PC-3 (cell line): ENCODE data around the gene PPP2R5A. TPM values are rescaled to one million over a fixed set of nuclear protein-coding genes. Genes with fewer than 3 reads are reported as not detected.

Source experiments
- ATAC-seq: fragments of 200-7000 bp; cut with Tn5 transposase; 2 replicates; pipeline ENCODE4 v1.9.1; 2020; ENCODE audit warnings: mild to moderate bottlenecking, moderate library complexity
- BruUV-seq: library from RNA; stranded (reverse); fragments of 400-500 nt; replicated peaks from 2 replicates; lab custom pipeline; 2021; lab: Mats Ljungman, UMichigan
- CTCF ChIA-PET: fragments of 300-600 bp; sonication (Branson Sonifier 250); formaldehyde crosslinking; loops from one replicate; lab custom pipeline; 2022; ENCODE audit warnings: antibody characterized with exemption; lab: Charles Lee
- POLR2A ChIA-PET: fragments of 300-600 bp; sonication (Branson Sonifier 250); formaldehyde crosslinking; loops from one replicate; lab custom pipeline; 2022; ENCODE audit warnings: antibody characterized with exemption; ENCODE audit not compliant: unreplicated experiment; lab: Charles Lee
- DNase-seq: peaks from one replicate; pipeline ENCODE4 v3.0.0-alpha.2; 2015
- H2AFZ ChIP-seq: fragments of 300-600 bp; sonication (generic); 2 replicates; pipeline ENCODE4 v1.6.0; 2016; ENCODE audit warnings: antibody characterized with exemption, low read length
- H3F3A ChIP-seq: fragments of 300-600 bp; sonication (generic); one replicate; pipeline ENCODE4 v1.6.0; 2017; ENCODE audit warnings: antibody characterized with exemption, low read length, control low read depth, mild to moderate bottlenecking; ENCODE audit not compliant: unreplicated experiment
- H3K27ac ChIP-seq: fragments of 300-600 bp; sonication (generic); 2 replicates; pipeline ENCODE4 v1.5.1; 2016; ENCODE audit warnings: mild to moderate bottlenecking, low read length
- H3K27me3 ChIP-seq: fragments of 300-600 bp; sonication (generic); 2 replicates; pipeline ENCODE4 v1.6.1; 2016; ENCODE audit warnings: low read length, mixed read lengths
- H3K36me3 ChIP-seq: fragments of 300-600 bp; sonication (generic); 2 replicates; pipeline ENCODE4 v1.6.1; 2016; ENCODE audit warnings: low read depth, mixed run types, low read length, mixed read lengths
- H3K4me1 ChIP-seq: fragments of 300-600 bp; sonication (generic); 2 replicates; pipeline ENCODE4 v1.5.1; 2016; ENCODE audit warnings: low read length; ENCODE audit not compliant: insufficient read depth
- H3K4me2 ChIP-seq: fragments of 300-600 bp; sonication (generic); 2 replicates; pipeline ENCODE4 v1.6.0; 2016; ENCODE audit warnings: low read length
- H3K4me3 ChIP-seq: fragments of 300-600 bp; sonication (generic); 2 replicates; pipeline ENCODE4 v1.5.1; 2016; ENCODE audit warnings: mild to moderate bottlenecking, low read length, mixed read lengths
- H3K79me2 ChIP-seq: fragments of 300-600 bp; sonication (generic); 2 replicates; pipeline ENCODE4 v1.6.1; 2017; ENCODE audit warnings: low read length, mixed read lengths
- H3K9ac ChIP-seq: fragments of 300-600 bp; sonication (generic); 2 replicates; pipeline ENCODE4 v1.6.0; 2016; ENCODE audit warnings: mild to moderate bottlenecking, low read length
- H3K9me2 ChIP-seq: fragments of 300-600 bp; sonication (generic); replicated peaks from 2 replicates; pipeline ENCODE4 v1.6.1; 2016; ENCODE audit warnings: mixed run types, low read length, mixed read lengths
- H3K9me3 ChIP-seq: fragments of 300-600 bp; sonication (generic); 2 replicates; pipeline ENCODE4 v1.6.1; 2016; ENCODE audit warnings: low read length, mixed read lengths
- H4K20me1 ChIP-seq: fragments of 300-600 bp; sonication (generic); 2 replicates; pipeline ENCODE4 v1.6.1; 2016; ENCODE audit warnings: low read length, mixed read lengths
- EZH2 ChIP-seq: fragments of 300-600 bp; sonication (generic); IDR thresholded peaks from one replicate; pipeline ENCODE4 v1.6.1; 2017; ENCODE audit warnings: antibody characterized with exemption, mild to moderate bottlenecking, low read length; ENCODE audit not compliant: unreplicated experiment
- EZH2phosphoT487 ChIP-seq: fragments of 300-600 bp; sonication (generic); IDR thresholded peaks from 2 replicates; pipeline ENCODE4 v1.6.1; 2018; ENCODE audit warnings: mild to moderate bottlenecking, antibody characterized with exemption, low read length, borderline replicate concordance
- intact Hi-C: fragments of 100-400 bp; cut with micrococcal nuclease; formaldehyde crosslinking; loops from 2 replicates; pipeline ENCODE4 v1.9.0; 2023
- total RNA-seq: library from RNA; depleted of rRNA; stranded (reverse); fragments of >200 nt; gene quantifications from 2 replicates; pipeline ENCODE4 v1.2.3, GENCODE V29; 2014
- TF ChIP-seq, protein P1 (sequence below): fragments of 300-600 bp; sonication (generic); conservative IDR thresholded peaks from 2 replicates; pipeline ENCODE4 v1.5.1; 2017; ENCODE audit warnings: antibody characterized with exemption, low read depth, mild to moderate bottlenecking, low read length

The PPP2R5A gene
- total RNA-seq, 1 experiment from 2014 or later, result 44.0 TPM

- Histone ChIP-seq H3K27ac (peak overlapping the region; percentile 44), H3K4me3 (peak overlapping the region; percentile 79), H2AFZ (peak overlapping the region; percentile 80), H3K9me2 (no peaks in the 10 kb centered on the region), H3K9ac (peak overlapping the region; percentile 54), H3K79me2 (peaks cover 49% of the 10 kb centered on the region), H4K20me1 (0 out of 2 replicates have a peak, but pooled peaks cover 8% of the 10 kb centered on the region), H3K4me1 (peaks cover 38% of the 10 kb centered on the region), H3K9me3 (no peaks in the 10 kb centered on the region), H3F3A (no peaks in the 10 kb centered on the region), H3K4me2 (peak overlapping the region; percentile 89), H3K27me3 (no peaks in the 10 kb centered on the region), H3K36me3 (no peaks in the 10 kb centered on the region)
- intact Hi-C loops, result loop anchor here (1.0 to 10.0 kb wide), 4 partner anchors 51 to 279 kb away; partner anchors contain the start of gene NENF
- ATAC-seq (peak; percentile 12), DNase-seq (peak; percentile 68)
- TF ChIP-seq EZH2phosphoT487 (no peak), EZH2 (no peak)
- TF ChIP-seq, protein P1, sequence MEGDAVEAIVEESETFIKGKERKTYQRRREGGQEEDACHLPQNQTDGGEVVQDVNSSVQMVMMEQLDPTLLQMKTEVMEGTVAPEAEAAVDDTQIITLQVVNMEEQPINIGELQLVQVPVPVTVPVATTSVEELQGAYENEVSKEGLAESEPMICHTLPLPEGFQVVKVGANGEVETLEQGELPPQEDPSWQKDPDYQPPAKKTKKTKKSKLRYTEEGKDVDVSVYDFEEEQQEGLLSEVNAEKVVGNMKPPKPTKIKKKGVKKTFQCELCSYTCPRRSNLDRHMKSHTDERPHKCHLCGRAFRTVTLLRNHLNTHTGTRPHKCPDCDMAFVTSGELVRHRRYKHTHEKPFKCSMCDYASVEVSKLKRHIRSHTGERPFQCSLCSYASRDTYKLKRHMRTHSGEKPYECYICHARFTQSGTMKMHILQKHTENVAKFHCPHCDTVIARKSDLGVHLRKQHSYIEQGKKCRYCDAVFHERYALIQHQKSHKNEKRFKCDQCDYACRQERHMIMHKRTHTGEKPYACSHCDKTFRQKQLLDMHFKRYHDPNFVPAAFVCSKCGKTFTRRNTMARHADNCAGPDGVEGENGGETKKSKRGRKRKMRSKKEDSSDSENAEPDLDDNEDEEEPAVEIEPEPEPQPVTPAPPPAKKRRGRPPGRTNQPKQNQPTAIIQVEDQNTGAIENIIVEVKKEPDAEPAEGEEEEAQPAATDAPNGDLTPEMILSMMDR, result no peak
- POLR2A ChIA-PET, result interaction anchor here (0.6 to 0.7 kb wide), 4 partner anchors 16 to 322 kb away, joined by 4 to 7 read pairs (median 6); partner anchors contain the start of gene ATF3
- CTCF ChIA-PET, result interaction anchor here (0.6 to 1.4 kb wide), 7 partner anchors 26 to 315 kb away, joined by 3 to 15 read pairs (median 5); partner anchors contain the start of genes DTL and INTS7
- no TSS peak for BruUV-seq
These were observed 710 bp downstream of the PPP2R5A start for GRCh38 chr1:212285685-212286555.

DNA sequence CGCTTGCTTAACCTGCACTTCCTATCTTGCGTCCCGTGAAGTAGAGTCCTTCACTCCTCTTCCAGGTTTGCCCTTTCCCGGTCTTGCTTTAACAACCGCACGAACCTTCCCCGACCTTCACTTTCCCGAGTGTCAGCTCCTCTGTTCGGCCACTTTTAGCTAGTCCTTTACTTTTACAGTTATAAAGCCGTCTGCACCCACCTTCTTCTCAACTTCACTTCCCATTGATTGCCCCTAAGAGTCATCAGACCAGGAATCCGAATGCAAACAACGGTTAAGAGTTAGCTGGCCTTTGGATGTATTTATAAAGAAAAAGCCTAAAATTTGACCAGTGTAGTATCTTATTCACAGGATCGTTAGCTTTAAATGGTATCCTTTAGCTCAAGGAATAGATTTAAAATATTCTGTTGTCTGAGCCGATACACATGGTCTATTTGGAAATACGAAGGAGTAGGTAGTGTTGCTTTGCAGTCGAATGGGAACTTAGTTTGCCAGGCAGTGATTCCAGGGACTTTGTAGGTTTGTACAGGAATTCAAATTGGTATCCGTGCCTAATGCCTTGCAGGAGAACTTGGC lies 1.4 kb downstream of the PPP2R5A start:
- H4K20me1 ChIP-seq, result peaks cover 8% of the 10 kb centered on the region; the same call in 1 of the 2 replicates
- H3F3A ChIP-seq, result no peaks in the 10 kb centered on the region
- H3K27me3 ChIP-seq, result no peaks in the 10 kb centered on the region
- ChIA-PET POLR2A (interaction anchor here (0.7 kb wide), 1 partner anchor 122 kb away, joined by 4 read pairs; no protein-coding TSS in a partner anchor), CTCF (interaction anchor here (0.6 to 1.4 kb wide), 4 partner anchors 85 to 251 kb away, joined by 3 to 15 read pairs (median 6); partner anchors contain the start of genes DTL and INTS7)
- peaks cover 56% of the 10 kb centered on the region for H3K79me2 ChIP-seq
- no peaks in the 10 kb centered on the region for H3K9me2 ChIP-seq
- H3K27ac ChIP-seq, result peak overlapping the region; percentile 44; the same call in 1 of the 2 replicates
- DNase-seq, result peak; percentile 59
- no peak; the same call in 1 of the 2 replicates for ATAC-seq
- H3K4me1 ChIP-seq, result peaks cover 45% of the 10 kb centered on the region
- intact Hi-C loops, result loop anchor here (10.0 kb wide), 2 partner anchors 148 to 278 kb away; partner anchors contain the start of gene NENF
- H3K36me3 ChIP-seq, result no peaks in the 10 kb centered on the region
- H3K9ac ChIP-seq, result peak overlapping the region; percentile 54
- TF ChIP-seq, protein P1, result no peak
- no peak for TF ChIP-seq EZH2phosphoT487
- no peak for TF ChIP-seq EZH2
- H3K4me3 ChIP-seq, result peak overlapping the region; percentile 79
- no TSS peak for BruUV-seq
- H3K9me3 ChIP-seq, result no peaks in the 10 kb centered on the region
- peak overlapping the region; percentile 89 for H3K4me2 ChIP-seq
- peak overlapping the region; percentile 80 for H2AFZ ChIP-seq
